ENCODE results near the gene EPN1. TPM values are rescaled to one million over a fixed set of nuclear protein-coding genes. Genes with fewer than 3 reads are reported as not detected.

The EPN1 gene
- total and polyA plus RNA-seq, 8 donors: 17.8 to 363 (median 183) TPM

- WGBS, 5 donors: 73 to 82% (median 81%) methylated on average over 9 of the region's 9 CpGs
- H3K4me3 ChIP-seq: no peak overlapping the region
- peaks cover 32 to 73% (median 67%) of the 10 kb centered on the region in 4 donors for H3K36me3 ChIP-seq
- H3K4me1 ChIP-seq: peaks cover 38 to 91% (median 69%) of the 10 kb centered on the region in 4 donors
- no peak for DNase-seq
- H3K9me3 ChIP-seq: no peaks in the 10 kb centered on the region
- H3K27me3 ChIP-seq: no peaks in the 10 kb centered on the region
- intact Hi-C loops (cut with DNase I; ENCODE audit: low total_unique reads): no loop called here
- no peak for TF ChIP-seq EP300 (IDR thresholded peaks at IDR 0.05)
- TF ChIP-seq CTCF (IDR thresholded peaks at IDR 0.05): no peak
- TF ChIP-seq POLR2A (IDR thresholded peaks at IDR 0.05): no peak
- no peak for TF ChIP-seq POLR2AphosphoS5 (IDR thresholded peaks at IDR 0.05)
- H3K27ac ChIP-seq: peak overlapping the region in 2 of 5 donors; percentile 94 to 95
Observed at GRCh38 chr19:55673465-55673864, 1.6 kb upstream of the EPN1 start.

- TF ChIP-seq CTCF (IDR thresholded peaks at IDR 0.05): no peak
- no peak for TF ChIP-seq POLR2A (IDR thresholded peaks at IDR 0.05)
- no peak for TF ChIP-seq POLR2AphosphoS5 (IDR thresholded peaks at IDR 0.05)
- TF ChIP-seq EP300 (IDR thresholded peaks at IDR 0.05): no peak
- H3K27ac ChIP-seq: peak overlapping the region in 3 of 5 donors; percentile 92 to 95 (median 94)
- no peaks in the 10 kb centered on the region for H3K9me3 ChIP-seq
- WGBS, 5 donors: 66 to 76% (median 67%) methylated on average over 10 to 15 of the region's 15 CpGs
- DNase-seq: no peak
- H3K4me1 ChIP-seq: peaks cover 39 to 91% (median 71%) of the 10 kb centered on the region in 4 donors
- H3K27me3 ChIP-seq: no peaks in the 10 kb centered on the region
- intact Hi-C loops (cut with DNase I; ENCODE audit: low total_unique reads): no loop called here
- peak overlapping the region in 1 of 4 donors; percentile 70 for H3K4me3 ChIP-seq
- H3K36me3 ChIP-seq: peaks cover 32 to 73% (median 67%) of the 10 kb centered on the region in 4 donors
Observed at GRCh38 chr19:55673889-55674288, 1.1 kb upstream of the EPN1 start.

GRCh38 chr19:55674459-55674840 lies 576 bp upstream of the EPN1 start:
- intact Hi-C loops (cut with DNase I; ENCODE audit: low total_unique reads): no loop called here
- peak overlapping the region; percentile 90 to 97 (median 94) for H3K27ac ChIP-seq
- peaks cover 44 to 91% (median 74%) of the 10 kb centered on the region in 4 donors for H3K4me1 ChIP-seq

GRCh38 chr19:55675661-55676354 lies 782 bp downstream of the EPN1 start:
- Histone ChIP-seq H3K27ac (peak overlapping the region; percentile 90 to 97 (median 94)), H3K36me3 (peaks cover 30 to 73% (median 67%) of the 10 kb centered on the region in 4 donors), H3K9me3 (no peaks in the 10 kb centered on the region), H3K27me3 (no peaks in the 10 kb centered on the region), H3K4me3 (peak overlapping the region; percentile 70 to 98 (median 88)), H3K4me1 (peaks cover 54 to 92% (median 79%) of the 10 kb centered on the region in 4 donors)
- intact Hi-C loops (cut with DNase I; ENCODE audit: low total_unique reads): no loop called here
- no peak for TF ChIP-seq POLR2A (IDR thresholded peaks at IDR 0.05)
- TF ChIP-seq EP300 (IDR thresholded peaks at IDR 0.05): no peak
- no peak for TF ChIP-seq CTCF (IDR thresholded peaks at IDR 0.05)
- no peak for TF ChIP-seq POLR2AphosphoS5 (IDR thresholded peaks at IDR 0.05)
- WGBS, 5 donors: 5 to 9% (median 8%) methylated on average over 16 of the region's 16 CpGs
- DNase-seq: no peak

More at GRCh38 chr19:55674459-55674840, 576 bp upstream of the EPN1 start:
- peak overlapping the region; percentile 70 to 98 (median 88) for H3K4me3 ChIP-seq
- DNase-seq: no peak
- no peaks in the 10 kb centered on the region for H3K27me3 ChIP-seq
- H3K36me3 ChIP-seq: peaks cover 32 to 73% (median 67%) of the 10 kb centered on the region in 4 donors
- no peaks in the 10 kb centered on the region for H3K9me3 ChIP-seq
- no peak for TF ChIP-seq POLR2AphosphoS5 (IDR thresholded peaks at IDR 0.05)
- TF ChIP-seq POLR2A (IDR thresholded peaks at IDR 0.05): no peak
- no peak for TF ChIP-seq EP300 (IDR thresholded peaks at IDR 0.05)
- no peak for TF ChIP-seq CTCF (IDR thresholded peaks at IDR 0.05)
- WGBS, 5 donors: 15 to 22% (median 18%) methylated on average over 15 to 17 of the region's 17 CpGs

All from stomach (tissue), 9 donors.